ENCODE data around the gene LYPLAL1.

LYPLAL1 gene

DNA sequence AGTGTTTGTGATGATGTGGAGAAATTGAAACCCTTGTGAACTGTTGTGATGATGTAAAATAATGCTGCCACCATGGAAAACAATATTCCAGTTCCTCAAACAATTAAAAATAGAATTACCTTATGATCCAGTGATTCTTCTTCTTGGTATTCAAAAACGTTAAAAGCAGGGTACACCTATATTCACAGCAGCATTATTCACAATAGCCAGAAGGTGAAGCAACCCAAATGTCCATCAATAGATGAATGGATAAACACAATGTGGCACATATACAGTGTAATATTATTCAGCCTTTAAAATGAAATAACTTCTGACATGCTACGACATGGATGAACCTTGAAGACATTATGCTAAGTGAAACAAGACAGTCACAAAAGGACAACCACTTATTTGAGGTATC is 59.2 kb downstream of the LYPLAL1 start:
- Histone ChIP-seq H3K9me3 (ENCODE audit: severe bottlenecking) (no peaks in the 10 kb centered on the region), H3K4me3 (ENCODE audit: severe bottlenecking) (no peak overlapping the region), H3K27ac (ENCODE audit: poor library complexity, severe bottlenecking) (no peak overlapping the region), H3K36me3 (ENCODE audit: low read depth) (no peaks in the 10 kb centered on the region), H3K4me1 (ENCODE audit: insufficient read depth, poor library complexity, severe bottlenecking) (no peaks in the 10 kb centered on the region), H3K27me3 (ENCODE audit: insufficient read depth, poor library complexity, severe bottlenecking) (no peaks in the 10 kb centered on the region)
- DNase-seq (ENCODE audit: low spot score), result no peak
- TF ChIP-seq, protein P1, sequence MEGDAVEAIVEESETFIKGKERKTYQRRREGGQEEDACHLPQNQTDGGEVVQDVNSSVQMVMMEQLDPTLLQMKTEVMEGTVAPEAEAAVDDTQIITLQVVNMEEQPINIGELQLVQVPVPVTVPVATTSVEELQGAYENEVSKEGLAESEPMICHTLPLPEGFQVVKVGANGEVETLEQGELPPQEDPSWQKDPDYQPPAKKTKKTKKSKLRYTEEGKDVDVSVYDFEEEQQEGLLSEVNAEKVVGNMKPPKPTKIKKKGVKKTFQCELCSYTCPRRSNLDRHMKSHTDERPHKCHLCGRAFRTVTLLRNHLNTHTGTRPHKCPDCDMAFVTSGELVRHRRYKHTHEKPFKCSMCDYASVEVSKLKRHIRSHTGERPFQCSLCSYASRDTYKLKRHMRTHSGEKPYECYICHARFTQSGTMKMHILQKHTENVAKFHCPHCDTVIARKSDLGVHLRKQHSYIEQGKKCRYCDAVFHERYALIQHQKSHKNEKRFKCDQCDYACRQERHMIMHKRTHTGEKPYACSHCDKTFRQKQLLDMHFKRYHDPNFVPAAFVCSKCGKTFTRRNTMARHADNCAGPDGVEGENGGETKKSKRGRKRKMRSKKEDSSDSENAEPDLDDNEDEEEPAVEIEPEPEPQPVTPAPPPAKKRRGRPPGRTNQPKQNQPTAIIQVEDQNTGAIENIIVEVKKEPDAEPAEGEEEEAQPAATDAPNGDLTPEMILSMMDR (IDR thresholded peaks at IDR 0.05; ENCODE audit: poor library complexity, severe bottlenecking), result no peak
- ATAC-seq (ENCODE audit: low read depth), result no peak

DNA sequence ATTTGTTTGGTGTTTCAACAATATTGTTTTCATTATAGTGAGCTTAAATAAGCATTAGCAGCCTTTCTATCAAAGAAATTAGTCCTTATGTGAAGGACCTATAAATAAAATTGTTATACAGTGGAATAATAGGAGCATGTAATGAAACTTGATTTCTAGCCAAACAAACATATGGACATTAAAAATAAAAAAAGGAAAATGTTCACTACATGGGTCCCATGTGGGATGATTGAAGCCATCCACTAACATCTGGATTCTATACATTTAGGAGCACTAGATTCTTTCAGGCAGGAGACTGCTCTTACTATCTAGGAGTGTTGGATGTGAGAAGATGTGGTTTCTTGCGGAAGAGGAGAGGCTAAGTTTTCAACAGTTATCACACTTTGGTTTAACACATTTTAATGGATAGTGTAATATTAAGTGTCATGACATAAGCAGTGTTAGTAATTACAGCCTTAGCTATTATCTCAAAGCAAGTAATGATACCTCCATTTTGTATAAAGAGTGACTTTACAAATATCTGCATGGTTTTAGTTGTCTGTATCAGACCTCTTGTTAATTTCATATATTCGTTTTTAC is 62.3 kb downstream of the LYPLAL1 start:
- DNase-seq (ENCODE audit: low spot score) (no peak), ATAC-seq (ENCODE audit: low read depth) (no peak)
- Histone ChIP-seq H3K4me3 (ENCODE audit: severe bottlenecking) (no peak overlapping the region), H3K9me3 (ENCODE audit: severe bottlenecking) (no peaks in the 10 kb centered on the region), H3K36me3 (ENCODE audit: low read depth) (no peaks in the 10 kb centered on the region), H3K27me3 (ENCODE audit: insufficient read depth, poor library complexity, severe bottlenecking) (no peaks in the 10 kb centered on the region), H3K27ac (ENCODE audit: poor library complexity, severe bottlenecking) (no peak overlapping the region), H3K4me1 (ENCODE audit: insufficient read depth, poor library complexity, severe bottlenecking) (no peaks in the 10 kb centered on the region)
- TF ChIP-seq, protein P1 (IDR thresholded peaks at IDR 0.05; ENCODE audit: poor library complexity, severe bottlenecking), result no peak

DNA sequence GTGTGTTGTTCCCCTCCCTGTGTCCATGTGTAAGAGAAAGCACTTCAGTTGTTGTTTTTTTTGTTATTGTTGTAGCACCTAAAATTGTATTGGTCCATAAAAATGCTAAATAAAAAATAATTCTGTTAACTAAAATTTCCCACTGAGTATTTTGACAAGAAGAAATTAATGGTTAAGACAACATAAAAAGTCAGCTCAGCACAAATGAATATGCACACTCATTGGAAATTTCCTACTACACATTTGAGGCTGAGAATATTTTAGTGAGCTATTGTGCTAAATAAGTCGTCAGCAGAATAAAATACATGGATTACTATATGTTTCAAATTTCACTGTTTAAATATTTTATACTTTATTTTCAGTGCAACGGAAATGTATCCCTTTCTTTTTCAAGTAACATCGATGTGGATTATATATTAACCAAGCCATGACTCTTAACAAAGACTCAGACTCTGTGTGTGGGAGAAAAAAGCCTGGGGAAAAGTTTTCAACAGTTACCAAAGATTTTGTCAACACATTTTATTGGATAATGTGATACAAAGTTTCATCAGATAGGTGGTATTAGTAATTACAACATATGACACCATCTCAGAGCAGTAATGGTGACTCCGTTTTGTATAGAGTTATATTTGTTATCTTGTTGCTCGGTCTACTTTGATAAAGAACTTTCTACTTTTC is 63.4 kb downstream of the LYPLAL1 start:
- H3K4me3 ChIP-seq (ENCODE audit: severe bottlenecking), result no peak overlapping the region
- no peaks in the 10 kb centered on the region for H3K36me3 ChIP-seq (ENCODE audit: low read depth)
- TF ChIP-seq, protein P1 (IDR thresholded peaks at IDR 0.05; ENCODE audit: poor library complexity, severe bottlenecking), result no peak
- no peak overlapping the region for H3K27ac ChIP-seq (ENCODE audit: poor library complexity, severe bottlenecking)
- H3K4me1 ChIP-seq (ENCODE audit: insufficient read depth, poor library complexity, severe bottlenecking), result no peaks in the 10 kb centered on the region
- ATAC-seq (ENCODE audit: low read depth), result no peak
- H3K9me3 ChIP-seq (ENCODE audit: severe bottlenecking), result no peaks in the 10 kb centered on the region
- H3K27me3 ChIP-seq (ENCODE audit: insufficient read depth, poor library complexity, severe bottlenecking), result no peaks in the 10 kb centered on the region
- no peak for DNase-seq (ENCODE audit: low spot score)

DNA sequence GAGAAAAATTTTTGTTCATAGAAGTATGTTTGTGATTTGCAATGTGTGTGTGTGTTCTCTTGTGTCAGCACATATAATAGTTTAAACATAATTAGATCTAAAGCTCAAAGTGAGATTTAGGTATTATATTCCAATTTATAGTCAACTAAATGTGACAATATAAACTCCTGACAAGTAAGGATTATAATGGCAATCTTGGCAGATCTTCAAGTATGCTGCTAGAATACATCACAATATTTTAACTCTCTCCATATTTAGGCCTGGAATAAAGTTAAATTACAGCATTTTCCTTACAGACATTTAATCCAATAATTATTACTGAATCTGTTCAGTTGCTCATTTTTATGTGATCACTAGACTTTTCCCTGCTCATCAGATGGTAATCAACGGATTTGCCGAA is 65.8 kb downstream of the LYPLAL1 start:
- TF ChIP-seq, protein P1 (IDR thresholded peaks at IDR 0.05; ENCODE audit: poor library complexity, severe bottlenecking), result no peak
- DNase-seq (ENCODE audit: low spot score) (no peak), ATAC-seq (ENCODE audit: low read depth) (no peak)
- Histone ChIP-seq H3K4me3 (ENCODE audit: severe bottlenecking) (no peak overlapping the region), H3K27ac (ENCODE audit: poor library complexity, severe bottlenecking) (no peak overlapping the region), H3K36me3 (ENCODE audit: low read depth) (no peaks in the 10 kb centered on the region), H3K4me1 (ENCODE audit: insufficient read depth, poor library complexity, severe bottlenecking) (no peaks in the 10 kb centered on the region), H3K9me3 (ENCODE audit: severe bottlenecking) (no peaks in the 10 kb centered on the region), H3K27me3 (ENCODE audit: insufficient read depth, poor library complexity, severe bottlenecking) (no peaks in the 10 kb centered on the region)

DNA sequence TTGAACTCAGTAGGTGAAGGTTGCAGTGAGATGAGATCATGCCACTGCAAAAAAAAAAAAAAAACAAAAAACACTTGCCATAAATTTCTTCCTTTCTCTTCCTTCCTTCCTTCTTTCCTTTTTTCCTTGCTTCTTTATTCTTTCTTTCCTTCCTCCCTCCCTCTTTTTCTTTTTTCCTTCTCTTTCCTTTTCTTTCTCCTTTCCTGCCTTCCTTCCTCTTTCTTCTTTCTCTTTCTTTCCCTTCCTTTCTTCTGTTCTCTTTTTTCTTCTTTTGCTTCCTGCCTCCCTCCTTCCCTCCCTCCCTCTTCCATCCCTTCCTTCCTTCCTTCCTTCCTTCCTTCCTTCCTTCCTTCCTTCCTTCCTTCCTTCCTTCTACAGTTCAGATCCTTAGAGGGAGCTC is 71.2 kb downstream of the LYPLAL1 start:
- no peaks in the 10 kb centered on the region for H3K9me3 ChIP-seq (ENCODE audit: severe bottlenecking)
- ATAC-seq (ENCODE audit: low read depth), result no peak
- no peak overlapping the region for H3K4me3 ChIP-seq (ENCODE audit: severe bottlenecking)
- H3K36me3 ChIP-seq (ENCODE audit: low read depth), result no peaks in the 10 kb centered on the region
- H3K4me1 ChIP-seq (ENCODE audit: insufficient read depth, poor library complexity, severe bottlenecking), result no peaks in the 10 kb centered on the region
- no peak overlapping the region for H3K27ac ChIP-seq (ENCODE audit: poor library complexity, severe bottlenecking)
- TF ChIP-seq, protein P1 (IDR thresholded peaks at IDR 0.05; ENCODE audit: poor library complexity, severe bottlenecking), result no peak
- no peaks in the 10 kb centered on the region for H3K27me3 ChIP-seq (ENCODE audit: insufficient read depth, poor library complexity, severe bottlenecking)
- DNase-seq (ENCODE audit: low spot score), result no peak

Measured in RWPE2 (cell line).